K562 (cell line): ENCODE data around the gene AMFR. TPM values are rescaled to one million over a fixed set of nuclear protein-coding genes. Genes with fewer than 3 reads are reported as not detected.
A peak's percentile ranks its signal among the peaks of the same experiment; 100 is the strongest.

Experiments used
- ATAC-seq: fragments of 200-7000 bp; cut with Tn5 transposase; 3 replicates; pipeline ENCODE4 v1.9.1; 2020; ENCODE audit warnings: moderate library complexity
- BruUV-seq: library from RNA; stranded (reverse); fragments of 400-500 nt; replicated peaks from 2 replicates; lab custom pipeline; 2021; lab: Mats Ljungman, UMichigan
- CTCF ChIA-PET: fragments of 300-600 bp; formaldehyde crosslinking; extraction: SDS; loops from one replicate; lab custom pipeline; 2021; ENCODE audit warnings: low intra/inter-chr PET ratio; lab: Yijun Ruan, JAX
- POLR2A ChIA-PET: fragments of 300-600, 350-650 bp; sonication (Branson Sonifier 250); formaldehyde crosslinking; extraction: SDS; loops from one replicate; lab custom pipeline; 2021; ENCODE audit warnings: antibody characterized with exemption, inconsistent platforms; lab: Yijun Ruan, JAX
- DNase-seq, 4 experiments: peaks; one replicate each; pipeline versions ENCODE4 v3.0.0 to v3.0.0-alpha.2; 2011 to 2018; ENCODE audit warnings: low spot score in 3 of 4, mixed read lengths in 3 of 4; ENCODE audit errors: extremely low read depth in 1 of 4
- FAIRE-seq: peaks from 2 replicates; lab custom pipeline; 2011; peaks lifted over from hg19 to GRCh38; lab: Jason Lieb, UNC
- H2AFZ ChIP-seq: 2 replicates; pipeline ENCODE4 v1.6.0; 2011; ENCODE audit warnings: low read depth, low read length, control low read depth, inconsistent platforms
- H3K27ac ChIP-seq: fragments of 200-600 bp; 3 replicates; pipeline ENCODE4 v1.8.0; 2011; ENCODE audit warnings: low read depth, mild to moderate bottlenecking, control low read depth, inconsistent platforms, low read length, moderate library complexity, mixed read lengths; ENCODE audit errors: extremely low read depth
- H3K27me3 ChIP-seq, 2 experiments: fragments of 300-600 bp in 1 of 2; 2 replicates in 1 of 2; 3 replicates in 1 of 2; pipeline versions ENCODE4 v1.6.0 to v1.8.0; 2011; ENCODE audit warnings: inconsistent platforms in 2 of 2, low read length in 2 of 2, mild to moderate bottlenecking in 1 of 2, mixed read lengths in 1 of 2, moderate library complexity in 1 of 2; ENCODE audit not compliant: control insufficient read depth in 2 of 2, insufficient read depth in 2 of 2
- H3K36me3 ChIP-seq: fragments of 300-600 bp; 3 replicates; pipeline ENCODE4 v1.8.0; 2011; ENCODE audit warnings: mild to moderate bottlenecking, low read length, inconsistent platforms; ENCODE audit not compliant: control insufficient read depth, insufficient read depth
- H3K4me1 ChIP-seq, 2 experiments: fragments of 200-600 bp in 1 of 2; replicated peaks in 1 of 2; 2 replicates in 1 of 2; 3 replicates in 1 of 2; pipeline versions ENCODE4 v1.5.1 to v1.8.0; 2011; ENCODE audit warnings: inconsistent platforms in 2 of 2, low read length in 2 of 2, mild to moderate bottlenecking in 1 of 2, mixed read lengths in 1 of 2, moderate library complexity in 1 of 2; ENCODE audit not compliant: control insufficient read depth in 2 of 2, insufficient read depth in 2 of 2
- H3K4me2 ChIP-seq: 2 replicates; pipeline ENCODE4 v1.6.1; 2011; ENCODE audit warnings: low read length, control low read depth, inconsistent platforms, mixed read lengths; ENCODE audit not compliant: insufficient read depth
- H3K4me3 ChIP-seq: fragments of 200-600 bp; sonication (generic), shearing (Covaris generic); 2 replicates; pipeline ENCODE4 v1.5.1; 2016; ENCODE audit warnings: control low read depth, inconsistent platforms
- H3K79me2 ChIP-seq: fragments of 200-600 bp; 3 replicates; pipeline ENCODE4 v1.8.0; 2011; ENCODE audit warnings: low read length, inconsistent platforms; ENCODE audit not compliant: control insufficient read depth, insufficient read depth
- H3K9ac ChIP-seq, 2 experiments: 2 replicates each; pipeline versions ENCODE4 v1.6.0 to v1.6.1; 2011; ENCODE audit warnings: low read depth in 2 of 2, low read length in 2 of 2, control low read depth in 1 of 2, inconsistent platforms in 1 of 2, mild to moderate bottlenecking in 1 of 2, mixed read lengths in 1 of 2; ENCODE audit not compliant: insufficient read depth in 1 of 2
- H3K9me1 ChIP-seq: one replicate; pipeline ENCODE4 v1.6.0; 2011; ENCODE audit warnings: inconsistent platforms, mild to moderate bottlenecking, low read length, moderate library complexity; ENCODE audit not compliant: control insufficient read depth, insufficient read depth
- H3K9me3 ChIP-seq: replicated peaks from 2 replicates; pipeline ENCODE4 v1.5.1; 2011; ENCODE audit warnings: low read depth, low read length, inconsistent platforms; ENCODE audit not compliant: control insufficient read depth, insufficient read depth
- H4K20me1 ChIP-seq: replicated peaks from 2 replicates; pipeline ENCODE4 v1.6.1; 2011; ENCODE audit warnings: low read length, inconsistent platforms, mixed read lengths; ENCODE audit not compliant: control insufficient read depth, insufficient read depth
- COPS2 ChIP-seq: fragments of 450-650 bp; conservative IDR thresholded peaks from 2 replicates; pipeline ENCODE4 v1.6.1; 2016; ENCODE audit warnings: mild to moderate bottlenecking, moderate library complexity
- EGR1 ChIP-seq: fragments of 450-650 bp; conservative IDR thresholded peaks from 2 replicates; pipeline ENCODE4 v1.6.1; 2017; ENCODE audit warnings: mild to moderate bottlenecking
- POLR2G ChIP-seq: fragments of 200-400 bp; formaldehyde crosslinking; IDR thresholded peaks from 2 replicates; pipeline ENCODE4 v1.6.1; 2017; ENCODE audit warnings: low read depth, mild to moderate bottlenecking, antibody characterized with exemption, low read length, moderate library complexity
- SIX5 ChIP-seq, 2 experiments: IDR thresholded peaks; 2 replicates each; pipeline ENCODE4 v1.6.1; 2011; ENCODE audit warnings: low read length in 2 of 2, borderline replicate concordance in 1 of 2, low read depth in 1 of 2, mild to moderate bottlenecking in 1 of 2, moderate library complexity in 1 of 2; ENCODE audit not compliant: insufficient read depth in 1 of 2
- SMARCB1 ChIP-seq: IDR thresholded peaks from 2 replicates; pipeline ENCODE4 v1.6.1; 2011; ENCODE audit warnings: improper control_type of control experiment, low read depth; ENCODE audit not compliant: insufficient read length
- ZNF174 ChIP-seq: fragments of 250-450 bp; sonication (Bioruptor Pico); IDR thresholded peaks from 2 replicates; pipeline ENCODE4 v1.4.0; 2020; ENCODE audit warnings: mild to moderate bottlenecking
- WGBS: fragments of 100-300 bp; shearing (Covaris generic); methylation state at CpG from one replicate; pipeline ENCODE4 v1.1.6; 2016; ENCODE audit warnings: low coverage, mixed read lengths; ENCODE audit not compliant: insufficient coverage; ENCODE audit errors: missing lambda C conversion rate; 5-methylcytosine and 5-hydroxymethylcytosine counted together
- in situ Hi-C: fragments of 300-500 bp; cut with MboI; formaldehyde crosslinking; loops from 4 replicates; pipeline ENCODE4 v1.15.0; 2018; ENCODE audit warnings: inconsistent platforms, mixed read lengths
- intact Hi-C: fragments of 100-400 bp; cut with micrococcal nuclease; formaldehyde crosslinking; loops from 2 replicates; pipeline ENCODE4 v1.14.2; 2022
- polyA plus RNA-seq, 8 experiments: library from polyadenylated mRNA; depleted of rRNA in 4 of 8; stranded (reverse) in 5 of 8; unstranded in 3 of 8; fragments of >200 nt; fragmentation: Nextera tagmentation in 2 of 8; fragmentation: Illumina TruSeq in 1 of 8; extraction: Ambion mirVana in 2 of 8; extraction: Trizol in 1 of 8; gene quantifications; 2 replicates each; pipeline versions ENCODE4 v1.2.1 to v1.2.3, GENCODE V29; 2011 to 2014; ENCODE audit warnings: inconsistent platforms in 1 of 8, missing spikeins in 1 of 8
- total RNA-seq, 7 experiments: library from RNA; depleted of rRNA in 6 of 7; stranded (reverse); fragments of >200 nt in 6 of 7; fragmentation: Illumina TruSeq in 2 of 7; extraction: Trizol in 2 of 7; gene quantifications; 2 replicates each; pipeline versions ENCODE4 v1.2.1 to v1.2.3, GENCODE V29; 2011 to 2021; ENCODE audit warnings: low replicate concordance in 1 of 7

The AMFR gene
- total and polyA plus RNA-seq, 9 of the 15 experiments (the other 6 are each of a cell fraction or from before 2014, with no cell fraction given) = 15.6 to 113 (median 58.4) TPM

GRCh38 chr16:56362706-56363105, 62.6 kb downstream of the AMFR start:
- intact Hi-C loops (no loop called here), in situ Hi-C loops (no loop called here)
- Histone ChIP-seq H3K4me2 (no peak overlapping the region), H3K27ac (no peak overlapping the region), H3K9ac (no peak overlapping the region), H4K20me1 (0 out of 2 replicates have a peak, but pooled peaks cover 3% of the 10 kb centered on the region), H3K79me2 (no peaks in the 10 kb centered on the region), H2AFZ (no peak overlapping the region), H3K27me3 (no peaks in the 10 kb centered on the region), H3K4me1 (peaks cover 2 to 12% of the 10 kb centered on the region in 2 experiments; a peak in 3 of 5 replicates), H3K36me3 (peaks cover 56% of the 10 kb centered on the region), H3K9me1 (no peaks in the 10 kb centered on the region), H3K9me3 (no peaks in the 10 kb centered on the region), H3K4me3 (no peak overlapping the region)
- BruUV-seq = no TSS peak
- ATAC-seq (no peak), FAIRE-seq (no peak), DNase-seq (no peak)
- CTCF ChIA-PET = no interaction called here
- TF ChIP-seq POLR2G (peak; percentile 43; the same call in 1 of the 2 replicates), COPS2 (no peak)
- POLR2A ChIA-PET = interaction anchor here (0.6 kb wide), 2 partner anchors 21 to 28 kb away, joined by 3 read pairs; no protein-coding TSS in a partner anchor
- 82% methylated on average over 9 of the region's 17 CpGs for WGBS

- H3K4me2 ChIP-seq = no peak overlapping the region
- H3K79me2 ChIP-seq = no peaks in the 10 kb centered on the region
- 0 out of 2 replicates have a peak, but pooled peaks cover 3% of the 10 kb centered on the region for H4K20me1 ChIP-seq
- peaks cover 50% of the 10 kb centered on the region for H3K36me3 ChIP-seq
- H3K9me3 ChIP-seq = no peaks in the 10 kb centered on the region
- no peak overlapping the region for H2AFZ ChIP-seq
- in situ Hi-C loops = no loop called here
- DNase-seq = peak in 1 of 4 experiments; percentile 50
- H3K27ac ChIP-seq = no peak overlapping the region
- H3K9ac ChIP-seq = no peak overlapping the region
- intact Hi-C loops = no loop called here
- no peak for TF ChIP-seq SMARCB1
- TF ChIP-seq SIX5 (IDR thresholded peaks at IDR 0.05; ENCODE audit: borderline replicate concordance in 1 of 2, insufficient read depth in 1 of 2, low read depth in 1 of 2, low read length in 2 of 2) = no peak
- TF ChIP-seq EGR1 = peak; percentile 36
- TF ChIP-seq ZNF174 (CRISPR knock-in tag) = no peak
- H3K27me3 ChIP-seq = no peaks in the 10 kb centered on the region
- no peak for FAIRE-seq
- POLR2A ChIA-PET = no interaction called here
- no peak overlapping the region for H3K4me3 ChIP-seq
- no peaks in the 10 kb centered on the region for H3K9me1 ChIP-seq
- peak; percentile 21; the same call in 2 of the 3 replicates for ATAC-seq
- no TSS peak for BruUV-seq
- CTCF ChIA-PET = no interaction called here
- H3K4me1 ChIP-seq = peaks cover 2 to 17% of the 10 kb centered on the region in 2 experiments; a peak in 3 of 5 replicates
- 50% methylated on average over 14 of the region's 15 CpGs for WGBS
These were observed 63.2 kb downstream of the AMFR start for GRCh38 chr16:56362057-56362655.
